Mucosa of rectum (tissue), 2 donors: ENCODE measurements around the gene CRTAC1.

ENCODE experiments used
- H3K27ac ChIP-seq, 2 donors: one replicate each; pipeline ENCODE4 v1.7.0; 2013; ENCODE audit warnings: inconsistent platforms in 2 of 2, low read depth in 2 of 2, low read length in 2 of 2
- H3K27me3 ChIP-seq, 2 donors: one replicate each; pipeline ENCODE4 v1.7.0; 2013; ENCODE audit warnings: low read length in 2 of 2; ENCODE audit not compliant: control insufficient read depth in 2 of 2, insufficient read depth in 2 of 2
- H3K36me3 ChIP-seq, 2 donors: one replicate each; pipeline ENCODE4 v1.7.0; 2013; ENCODE audit warnings: low read length in 2 of 2; ENCODE audit not compliant: control insufficient read depth in 2 of 2, insufficient read depth in 2 of 2
- H3K4me1 ChIP-seq, 2 donors: one replicate each; pipeline ENCODE4 v1.7.0; 2013; ENCODE audit warnings: low read length in 2 of 2, mild to moderate bottlenecking in 1 of 2; ENCODE audit not compliant: control insufficient read depth in 2 of 2, insufficient read depth in 2 of 2
- H3K4me3 ChIP-seq, 2 donors: one replicate each; pipeline ENCODE4 v1.7.0; 2013; ENCODE audit warnings: low read length in 2 of 2
- H3K9ac ChIP-seq, 2 donors: one replicate each; pipeline ENCODE4 v1.7.0; 2013; ENCODE audit warnings: low read length in 2 of 2, low read depth in 1 of 2, mild to moderate bottlenecking in 1 of 2
- H3K9me3 ChIP-seq, 2 donors: one replicate each; pipeline ENCODE4 v1.7.0; 2013; ENCODE audit warnings: low read length in 2 of 2; ENCODE audit not compliant: control insufficient read depth in 2 of 2
- donor health status: healthy.
- donor health status: Normal muscosa, but diverticular disease.

CRTAC1 gene

DNA sequence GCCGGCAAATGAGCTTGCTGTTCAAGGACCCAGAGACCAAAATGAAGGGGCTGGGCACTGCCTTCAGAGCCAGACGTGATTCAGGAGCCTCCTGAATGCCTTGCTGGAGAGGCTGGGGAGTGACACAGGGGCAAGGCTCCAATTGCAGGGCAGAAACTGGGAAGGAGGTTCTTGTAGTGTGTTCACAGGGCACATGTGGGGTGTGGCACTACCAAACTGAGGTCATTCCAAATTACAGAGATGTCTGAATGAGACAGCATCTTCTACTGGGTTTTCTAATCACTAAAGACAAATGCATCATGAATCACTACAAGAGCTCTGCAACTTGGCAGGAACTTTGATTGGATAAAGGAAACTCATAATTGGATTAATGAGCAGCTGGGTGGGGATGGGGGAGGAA, 17.8 kb downstream of the CRTAC1 start:
- no peak overlapping the region for H3K9ac ChIP-seq
- H3K27me3 ChIP-seq: peaks cover 0 to 7% of the 10 kb centered on the region in 2 donors
- H3K4me1 ChIP-seq: no peaks in the 10 kb centered on the region
- no peak overlapping the region for H3K27ac ChIP-seq
- H3K9me3 ChIP-seq: no peaks in the 10 kb centered on the region
- H3K4me3 ChIP-seq: no peak overlapping the region
- H3K36me3 ChIP-seq: no peaks in the 10 kb centered on the region

DNA sequence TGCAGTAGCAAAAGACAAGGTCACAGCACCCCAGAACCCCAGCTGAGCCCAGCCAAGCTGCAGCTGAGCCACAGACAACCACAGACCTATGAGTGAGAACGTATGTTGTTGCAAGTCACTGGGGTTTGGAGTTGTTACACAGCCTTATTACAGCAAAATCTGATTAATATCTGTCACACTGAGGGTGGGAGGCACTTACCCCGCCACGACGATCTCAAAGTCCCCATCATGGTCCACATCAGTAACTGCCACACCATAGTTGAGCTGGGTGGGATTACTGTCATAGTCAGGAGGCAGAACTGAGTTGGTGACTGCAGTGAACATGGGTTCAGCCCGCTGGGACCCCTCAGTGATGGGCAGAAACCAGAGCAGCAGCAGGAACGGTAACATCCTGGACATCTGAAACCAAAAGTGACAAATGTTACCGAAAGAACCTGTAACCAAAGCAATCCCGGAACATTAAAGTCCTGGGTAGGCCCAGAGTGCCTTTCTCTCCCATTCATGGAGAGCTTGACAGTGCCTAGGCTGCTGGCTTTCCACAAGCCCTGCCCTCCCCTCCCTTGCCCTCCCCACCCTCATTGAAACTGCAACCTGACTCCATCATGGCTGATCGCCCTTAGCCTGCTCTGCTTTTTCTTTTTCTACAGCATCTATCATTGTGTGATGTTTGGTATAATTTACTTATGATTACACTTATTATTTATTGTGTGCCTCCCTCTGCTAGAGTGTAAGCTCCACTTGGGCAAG, 19.3 kb downstream of the CRTAC1 start:
- Histone ChIP-seq H3K27me3 (peaks cover 0 to 10% of the 10 kb centered on the region in 2 donors), H3K36me3 (no peaks in the 10 kb centered on the region), H3K4me1 (peaks cover 0 to 2% of the 10 kb centered on the region in 2 donors), H3K9ac (no peak overlapping the region), H3K9me3 (no peaks in the 10 kb centered on the region), H3K27ac (no peak overlapping the region), H3K4me3 (no peak overlapping the region)

DNA sequence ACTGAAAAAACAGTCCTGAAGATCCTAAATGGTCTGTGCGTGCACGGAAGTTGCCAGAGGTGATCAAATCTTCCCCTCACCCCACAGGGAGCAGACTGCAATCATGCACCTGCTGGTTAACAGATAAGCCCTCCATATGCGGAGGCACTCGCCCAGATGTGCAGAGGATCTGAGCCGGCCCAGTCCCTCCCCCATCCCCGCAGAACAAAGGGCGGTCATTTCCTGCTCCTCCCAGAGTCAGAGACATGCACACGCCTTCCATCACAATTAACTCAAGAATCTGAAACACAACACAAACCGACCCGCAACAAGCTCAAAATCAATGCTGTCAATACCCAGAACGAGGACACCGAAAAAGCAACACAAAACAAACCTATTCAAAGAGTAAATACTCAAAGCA, 24.2 kb downstream of the CRTAC1 start:
- peaks cover 0 to 6% of the 10 kb centered on the region in 2 donors for H3K27me3 ChIP-seq

DNA sequence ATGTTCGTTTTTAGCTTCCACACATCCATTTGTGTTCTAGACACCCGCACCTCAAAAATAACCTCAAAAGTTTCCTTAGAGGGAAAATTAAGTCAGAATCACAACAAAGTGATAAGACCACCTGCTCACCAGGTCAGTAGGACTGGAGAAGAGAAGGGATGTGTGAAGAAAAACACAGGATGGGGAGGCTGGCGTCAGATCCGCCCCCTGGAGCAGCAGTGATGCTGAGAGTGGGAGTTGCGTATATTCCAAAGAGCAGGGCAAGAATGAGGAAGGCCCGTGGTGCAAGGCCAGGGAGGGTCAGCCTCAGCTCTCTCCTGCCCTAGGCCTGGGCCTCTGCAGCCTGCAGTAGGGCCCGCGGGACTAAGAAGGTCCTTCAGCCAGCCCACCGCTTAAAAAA, 28.7 kb downstream of the CRTAC1 start:
- Histone ChIP-seq H3K4me1 (peaks cover 0 to 2% of the 10 kb centered on the region in 2 donors), H3K9ac (no peak overlapping the region), H3K27ac (no peak overlapping the region), H3K9me3 (peaks cover 0 to 2% of the 10 kb centered on the region in 2 donors), H3K4me3 (no peak overlapping the region), H3K36me3 (no peaks in the 10 kb centered on the region), H3K27me3 (peaks cover 0 to 6% of the 10 kb centered on the region in 2 donors)

More for the DNA sequence above, 24.2 kb downstream of the CRTAC1 start:
- Histone ChIP-seq H3K9me3 (no peaks in the 10 kb centered on the region), H3K27ac (no peak overlapping the region), H3K36me3 (no peaks in the 10 kb centered on the region), H3K4me3 (no peak overlapping the region), H3K4me1 (peaks cover 0 to 2% of the 10 kb centered on the region in 2 donors), H3K9ac (no peak overlapping the region)

DNA sequence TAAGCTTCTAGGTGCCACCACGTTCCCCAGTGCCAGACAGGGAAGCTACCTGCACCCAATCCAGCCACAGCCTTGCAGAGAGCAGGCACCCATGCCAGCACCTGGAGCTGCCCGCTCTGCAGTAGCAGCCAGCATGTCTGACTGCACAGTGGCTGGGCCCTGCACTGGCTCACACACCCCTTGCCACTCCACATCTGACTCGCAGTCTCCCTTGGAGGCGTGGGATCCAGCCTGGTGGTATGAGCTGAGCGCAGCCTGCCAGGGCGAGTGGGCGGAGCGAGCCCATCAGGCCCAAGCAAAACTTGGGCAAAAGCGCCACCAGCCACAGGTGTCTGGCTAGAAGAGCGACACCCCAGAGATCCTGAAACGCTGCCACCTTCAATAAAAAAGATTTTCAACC, 30.1 kb downstream of the CRTAC1 start:
- Histone ChIP-seq H3K27me3 (no peaks in the 10 kb centered on the region), H3K36me3 (no peaks in the 10 kb centered on the region), H3K4me1 (no peaks in the 10 kb centered on the region), H3K9me3 (peaks cover 0 to 2% of the 10 kb centered on the region in 2 donors), H3K27ac (no peak overlapping the region), H3K4me3 (no peak overlapping the region), H3K9ac (no peak overlapping the region)

DNA sequence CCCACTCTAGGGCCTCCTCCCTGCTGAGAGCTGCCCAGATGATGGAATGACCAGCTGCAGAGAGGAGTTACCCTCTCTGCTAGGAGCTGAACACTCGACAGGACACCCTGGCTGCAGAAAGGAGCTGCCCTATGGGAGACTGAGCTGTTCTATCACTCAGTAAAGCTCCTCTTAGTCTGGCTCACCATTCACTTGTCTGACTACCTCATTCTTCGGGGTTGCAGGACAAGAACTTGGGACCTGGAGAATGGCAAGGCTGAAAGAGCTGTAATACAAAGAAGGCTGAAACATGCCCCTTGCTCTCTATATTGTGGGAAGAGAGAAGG, 30.5 kb downstream of the CRTAC1 start:
- no peaks in the 10 kb centered on the region for H3K36me3 ChIP-seq
- H3K4me1 ChIP-seq: no peaks in the 10 kb centered on the region
- no peak overlapping the region for H3K27ac ChIP-seq
- H3K9me3 ChIP-seq: peaks cover 0 to 2% of the 10 kb centered on the region in 2 donors
- no peak overlapping the region for H3K9ac ChIP-seq
- no peak overlapping the region for H3K4me3 ChIP-seq
- H3K27me3 ChIP-seq: no peaks in the 10 kb centered on the region

DNA sequence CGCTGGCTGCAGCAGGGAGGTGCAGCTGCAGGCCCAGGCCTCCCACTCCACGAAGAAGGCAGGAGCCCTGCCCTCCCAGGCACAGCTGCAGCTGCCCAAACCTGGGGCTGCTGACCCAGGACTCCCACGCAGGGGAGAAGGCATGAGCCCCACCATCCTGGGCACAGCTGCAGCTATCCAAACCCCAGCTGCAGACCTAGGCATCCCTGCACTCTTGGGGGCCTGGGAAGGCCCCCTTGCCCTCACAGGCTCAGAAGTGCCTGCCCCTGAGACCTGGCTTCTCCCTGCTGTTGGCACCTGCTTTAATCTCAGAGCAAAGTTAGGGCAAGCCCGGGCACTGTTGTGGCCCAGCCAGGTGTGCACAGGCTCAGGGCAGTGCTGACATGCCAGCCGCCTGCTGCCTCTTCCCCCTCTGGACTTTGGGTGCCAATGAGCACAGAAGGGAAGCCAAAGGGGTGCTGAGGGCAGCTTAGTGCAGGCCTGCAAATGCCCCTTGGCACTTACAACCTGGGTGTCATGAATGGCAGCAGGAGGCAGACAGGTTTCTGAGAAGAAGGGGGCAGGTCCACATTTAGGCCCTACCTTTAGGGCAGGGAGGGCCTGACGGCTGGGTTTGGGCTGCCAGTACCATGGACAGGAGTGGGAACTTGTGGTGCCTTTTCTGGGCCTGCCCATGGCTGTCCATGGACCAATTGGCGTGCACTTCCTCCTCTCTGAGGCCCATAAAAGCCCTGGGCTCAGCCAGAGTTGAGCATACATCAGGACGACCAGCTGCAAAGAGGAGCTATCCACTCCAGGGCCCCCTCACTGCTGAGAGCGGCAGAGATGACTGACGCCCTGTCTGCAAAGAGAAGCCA, 31.1 kb downstream of the CRTAC1 start:
- no peaks in the 10 kb centered on the region for H3K4me1 ChIP-seq
- H3K27ac ChIP-seq: no peak overlapping the region
- H3K9ac ChIP-seq: no peak overlapping the region
- peaks cover 0 to 2% of the 10 kb centered on the region in 2 donors for H3K9me3 ChIP-seq
- H3K4me3 ChIP-seq: no peak overlapping the region
- no peaks in the 10 kb centered on the region for H3K36me3 ChIP-seq
- no peaks in the 10 kb centered on the region for H3K27me3 ChIP-seq

DNA sequence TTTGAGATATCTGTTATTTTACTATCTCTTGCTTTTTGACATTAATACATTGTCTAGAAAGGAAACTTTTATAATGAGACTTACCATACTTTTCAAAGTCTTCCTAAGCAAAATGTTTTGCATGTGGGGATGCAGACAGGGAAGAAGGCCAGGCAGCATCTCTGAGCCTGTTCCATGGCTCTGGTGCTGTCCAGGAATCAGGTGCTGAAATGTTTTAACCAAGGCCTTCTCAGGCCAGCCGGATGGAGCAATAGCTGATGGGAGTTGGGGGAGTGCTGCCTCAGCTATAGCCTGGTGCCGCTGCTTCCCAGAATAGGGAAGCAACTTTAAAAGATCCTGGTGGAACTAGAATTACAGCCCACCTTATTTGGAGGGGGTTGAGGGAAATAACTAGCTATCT, 38.5 kb downstream of the CRTAC1 start:
- H3K4me1 ChIP-seq: no peaks in the 10 kb centered on the region
- H3K4me3 ChIP-seq: no peak overlapping the region
- H3K9me3 ChIP-seq: no peaks in the 10 kb centered on the region
- H3K27ac ChIP-seq: no peak overlapping the region
- no peak overlapping the region for H3K9ac ChIP-seq
- no peaks in the 10 kb centered on the region for H3K27me3 ChIP-seq
- H3K36me3 ChIP-seq: no peaks in the 10 kb centered on the region

DNA sequence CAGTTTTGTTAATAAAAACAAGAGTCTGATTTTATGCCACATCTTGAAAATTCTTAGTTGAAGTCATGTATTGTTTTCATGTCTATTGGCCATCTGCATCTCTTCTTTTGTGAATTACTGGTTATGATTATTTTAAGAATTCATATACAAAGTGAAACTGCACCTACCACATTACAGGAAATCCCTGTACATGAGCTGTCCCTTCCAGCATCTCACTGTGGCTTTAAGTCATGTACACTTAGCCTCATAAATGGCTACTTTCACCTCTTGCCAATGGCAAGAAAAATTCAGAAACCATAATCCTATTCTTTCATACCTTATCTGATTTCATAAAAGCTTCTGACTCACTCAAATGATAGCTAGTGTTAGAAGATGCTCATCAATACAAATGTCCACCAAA, 48.6 kb downstream of the CRTAC1 start:
- Histone ChIP-seq H3K27me3 (no peaks in the 10 kb centered on the region), H3K9me3 (no peaks in the 10 kb centered on the region), H3K4me1 (no peaks in the 10 kb centered on the region), H3K9ac (no peak overlapping the region), H3K4me3 (no peak overlapping the region), H3K27ac (no peak overlapping the region), H3K36me3 (no peaks in the 10 kb centered on the region)

DNA sequence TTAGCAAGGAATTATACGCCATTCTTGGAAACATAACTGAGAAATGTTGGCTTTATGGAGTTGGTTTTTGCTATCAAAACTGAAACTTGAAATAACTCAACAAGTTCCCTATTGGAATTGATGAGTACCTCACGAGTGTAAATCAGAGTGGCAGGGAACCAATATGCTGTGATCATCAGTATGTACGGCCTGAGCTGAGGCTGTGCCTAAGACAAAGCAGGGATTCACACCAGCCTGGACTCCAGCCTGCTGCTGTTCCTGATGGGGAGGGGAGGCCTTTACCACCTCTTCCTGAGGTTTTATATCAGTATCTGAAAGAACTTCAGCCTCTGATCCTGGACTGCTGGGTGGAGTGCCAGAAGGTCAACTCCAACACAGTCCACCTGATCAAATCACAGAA, 52.7 kb downstream of the CRTAC1 start:
- Histone ChIP-seq H3K27me3 (peaks cover 0 to 6% of the 10 kb centered on the region in 2 donors), H3K9ac (no peak overlapping the region), H3K36me3 (no peaks in the 10 kb centered on the region), H3K27ac (no peak overlapping the region), H3K4me1 (no peaks in the 10 kb centered on the region), H3K9me3 (no peaks in the 10 kb centered on the region), H3K4me3 (no peak overlapping the region)
